Activated T-cell treated with anti-CD3 and anti-CD28 coated beads, Interleukin-2, amount 50 U/mL, for 1 hour (primary cell): Measurements from ENCODE around the gene PLXDC2.
"Not testable (repeated sequence)": the region's sequence is repeated elsewhere in the genome, so short reads cannot be mapped to it uniquely, and the experiment has no call there.

Source experiments
- DNase-seq: peaks from one replicate; pipeline ENCODE4 v3.0.0-alpha.2; 2020

The PLXDC2 gene

DNA sequence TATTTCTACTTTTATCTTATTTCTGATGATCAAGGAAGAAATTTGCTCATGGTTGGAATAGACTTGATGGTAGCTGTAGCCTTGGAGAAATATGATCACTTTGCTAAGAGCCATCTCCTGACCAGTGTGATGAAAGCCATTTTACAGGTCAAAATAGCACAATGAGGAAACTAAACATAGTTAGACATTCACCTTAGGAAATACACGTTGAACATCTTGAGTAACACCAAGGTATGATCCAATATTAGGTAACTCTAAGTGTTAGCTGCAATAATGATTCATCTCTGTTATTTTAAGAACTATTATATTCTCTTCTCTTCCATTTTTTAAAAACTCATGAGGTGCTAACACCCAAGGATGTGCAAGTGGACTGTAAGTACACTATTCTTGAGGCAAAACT lies 328.0 kb downstream of the PLXDC2 start:
- no peak for DNase-seq

- no peak for DNase-seq
These were observed 329.8 kb downstream of the PLXDC2 start for GRCh38 chr10:20146004-20146403.

DNA sequence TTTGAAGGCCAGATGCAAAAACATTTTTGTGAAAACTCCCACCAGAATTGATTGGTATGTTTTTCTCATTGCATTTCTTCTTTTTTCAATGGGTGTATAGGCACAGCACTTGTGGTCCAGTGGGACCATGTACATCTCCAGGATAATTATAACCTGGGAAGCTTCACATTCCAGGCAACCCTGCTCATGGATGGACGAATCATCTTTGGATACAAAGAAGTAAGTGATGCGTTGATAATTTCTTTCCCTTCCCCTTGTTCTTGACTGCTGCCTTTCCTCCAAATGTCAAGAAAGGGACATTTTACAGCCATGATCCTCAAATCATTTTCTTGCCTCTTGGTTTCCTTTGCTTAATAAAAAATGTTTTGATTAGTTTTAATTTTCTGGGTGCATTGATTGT lies 331.5 kb downstream of the PLXDC2 start:
- no peak for DNase-seq

DNA sequence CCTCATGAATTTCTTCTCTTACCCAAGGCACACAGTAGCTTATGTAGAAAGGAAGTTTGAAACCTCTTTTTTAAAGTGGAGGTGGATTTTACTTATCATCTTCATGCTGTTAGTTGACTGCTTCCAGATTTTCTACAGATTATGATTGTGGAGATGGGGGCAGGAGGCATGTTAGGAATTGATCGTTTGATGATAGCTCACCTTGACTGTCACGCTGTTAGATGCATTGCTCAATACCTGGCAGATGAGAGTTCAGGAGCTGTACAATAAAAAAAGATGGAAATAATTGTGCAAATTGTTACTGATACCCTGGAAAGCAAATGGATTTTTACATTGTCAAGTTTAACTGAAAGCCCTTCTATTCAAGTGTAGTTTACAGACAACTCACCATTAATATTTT lies 340.3 kb downstream of the PLXDC2 start:
- no peak for DNase-seq

- DNase-seq = no peak
These were observed 341.1 kb downstream of the PLXDC2 start for GRCh38 chr10:20157314-20157713.

- no peak for DNase-seq
These were observed 341.9 kb downstream of the PLXDC2 start for GRCh38 chr10:20158086-20158485.

GRCh38 chr10:20162123-20162522 lies 345.9 kb downstream of the PLXDC2 start:
- DNase-seq = no peak

GRCh38 chr10:20166096-20166675 lies 350.0 kb downstream of the PLXDC2 start:
- no peak for DNase-seq

GRCh38 chr10:20170661-20171060 lies 354.4 kb downstream of the PLXDC2 start:
- DNase-seq = no peak

DNA sequence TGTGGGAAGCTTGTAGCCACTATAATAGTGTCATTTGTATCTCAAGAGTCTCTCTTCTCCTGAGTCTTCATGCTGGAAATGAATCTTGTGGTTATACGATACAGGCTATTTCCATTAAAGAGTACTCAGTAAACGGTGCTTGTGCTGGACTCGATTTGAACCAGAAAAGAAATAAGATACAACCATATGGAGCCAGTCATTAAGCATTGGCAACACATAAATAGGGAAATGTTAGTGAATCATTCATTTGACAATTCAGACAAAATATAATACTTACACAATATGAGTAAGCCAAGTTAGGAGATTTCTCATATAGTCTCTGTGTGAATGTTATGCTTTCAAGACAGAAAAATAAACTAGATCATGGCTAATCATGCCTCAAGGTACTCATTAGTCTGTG lies 356.8 kb downstream of the PLXDC2 start:
- DNase-seq = no peak

DNA sequence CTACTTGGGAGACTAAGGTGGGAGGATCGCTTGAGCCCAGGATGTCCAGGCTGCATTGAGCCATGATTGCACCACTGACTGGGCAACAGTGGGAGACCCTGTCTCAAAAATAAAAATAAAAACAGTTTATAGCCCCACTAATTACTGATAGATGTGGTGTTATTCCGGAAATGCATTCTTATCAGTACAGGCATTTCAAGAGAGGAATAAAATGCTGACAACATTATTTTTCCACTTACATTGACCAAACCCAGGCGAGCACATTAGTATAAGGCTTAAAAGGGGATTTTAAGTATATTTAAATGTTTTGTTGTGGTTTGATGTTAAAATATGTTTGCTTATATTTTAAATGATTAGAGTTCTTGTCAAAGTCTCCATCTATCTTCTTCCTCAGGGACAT lies 359.5 kb downstream of the PLXDC2 start:
- DNase-seq = no peak

GRCh38 chr10:20180766-20181165 lies 364.5 kb downstream of the PLXDC2 start:
- no peak for DNase-seq

- no peak for DNase-seq
These were observed 365.2 kb downstream of the PLXDC2 start for GRCh38 chr10:20181434-20181833.

DNA sequence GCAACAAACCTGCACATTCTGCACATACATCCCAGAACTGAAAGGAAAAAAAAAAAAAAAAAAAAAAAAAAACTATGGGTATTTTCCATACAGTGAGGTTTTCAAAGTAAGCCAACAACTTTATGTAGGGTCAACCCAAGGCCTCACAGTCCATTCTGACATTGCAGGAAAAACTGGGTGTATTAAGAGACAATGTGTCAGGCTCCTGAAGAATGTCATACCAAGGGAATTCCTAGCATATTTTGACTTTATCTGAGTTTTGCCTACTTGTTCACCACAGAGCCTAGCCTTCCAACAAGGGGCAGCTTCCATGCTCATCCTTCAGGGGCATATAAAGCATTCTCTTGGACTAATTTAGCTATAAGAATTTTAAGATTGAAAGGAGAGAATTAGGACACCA lies 368.9 kb downstream of the PLXDC2 start:
- DNase-seq = no peak

- DNase-seq = not testable (repeated sequence)
These were observed 375.2 kb downstream of the PLXDC2 start for GRCh38 chr10:20191392-20191791.

DNA sequence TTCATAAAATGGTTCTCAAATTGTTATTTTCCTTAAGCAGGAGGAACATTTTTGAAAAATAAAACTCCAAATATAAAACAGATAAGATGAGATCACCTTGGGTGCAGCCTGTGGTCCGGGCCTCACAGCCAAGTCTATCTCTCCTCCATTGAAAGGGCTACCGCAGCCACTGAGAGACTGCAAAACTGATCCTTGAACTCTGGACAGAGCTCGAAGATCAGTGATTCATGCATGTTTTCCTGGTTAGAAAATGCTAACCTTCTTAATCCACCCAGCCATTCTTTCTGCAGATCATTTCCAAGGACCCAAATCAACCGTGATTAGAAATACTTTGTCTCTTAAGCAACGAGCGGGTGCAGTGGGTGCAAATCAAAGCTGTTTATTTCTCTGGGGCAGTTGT lies 378.8 kb downstream of the PLXDC2 start:
- no peak for DNase-seq

- DNase-seq = no peak
These were observed 384.5 kb downstream of the PLXDC2 start for GRCh38 chr10:20200758-20201157.

DNA sequence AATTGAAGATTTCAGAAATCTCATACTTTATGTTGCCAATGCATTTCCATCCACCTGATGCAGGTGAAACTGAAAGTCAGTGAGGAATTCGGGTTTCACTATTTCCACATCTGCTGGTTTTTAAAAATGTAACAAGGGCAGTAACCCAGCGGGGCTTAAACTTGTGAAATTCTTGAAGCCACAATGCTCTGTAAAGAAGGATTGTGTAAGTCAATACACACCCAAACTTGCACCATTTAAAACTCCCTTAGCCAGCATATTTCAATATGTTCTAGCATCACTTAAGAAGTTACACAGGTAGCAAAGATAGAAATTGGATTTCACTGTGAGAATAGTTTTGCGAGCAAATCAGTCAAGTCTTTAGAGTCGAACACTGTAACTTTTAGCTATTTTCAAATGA lies 386.1 kb downstream of the PLXDC2 start:
- no peak for DNase-seq

DNA sequence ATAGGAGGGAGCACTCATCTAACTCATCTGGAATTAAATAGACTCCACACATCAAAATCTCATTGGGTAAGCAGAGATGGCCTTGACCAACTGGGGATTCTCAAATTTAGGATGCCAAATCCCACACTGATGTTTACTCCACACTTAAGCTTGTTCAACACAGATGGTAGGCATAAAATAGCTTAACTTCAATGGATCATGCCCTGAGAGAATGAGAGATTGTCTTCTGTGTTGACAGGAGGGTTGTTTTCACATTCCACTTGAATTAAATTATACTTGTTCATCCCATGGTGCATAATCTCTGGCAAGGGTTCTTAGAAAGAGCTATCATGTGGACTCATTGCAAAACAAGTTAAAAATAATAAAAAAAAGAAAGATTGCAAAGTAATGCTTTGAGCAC lies 391.4 kb downstream of the PLXDC2 start:
- DNase-seq = no peak

DNA sequence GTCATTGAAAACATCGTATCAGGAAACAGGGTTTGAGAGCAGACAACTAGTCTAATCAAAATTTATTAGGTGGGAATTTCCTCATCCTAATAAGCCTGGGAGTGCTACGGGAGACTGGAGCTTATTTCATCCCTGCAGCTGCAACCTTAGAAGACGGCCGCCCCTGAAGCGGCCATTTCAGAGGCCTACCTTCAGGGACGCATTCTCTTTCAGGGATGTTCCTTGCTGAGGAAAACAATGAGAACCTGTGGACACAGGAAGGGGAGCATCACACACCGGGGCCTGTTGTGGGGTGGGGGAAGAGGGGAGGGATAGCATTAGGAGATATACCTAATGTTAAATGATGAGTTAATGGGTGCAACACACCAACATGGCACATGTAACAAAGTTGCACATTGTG lies 392.9 kb downstream of the PLXDC2 start:
- DNase-seq = not testable (repeated sequence)

GRCh38 chr10:20215547-20216152 lies 399.4 kb downstream of the PLXDC2 start:
- DNase-seq = no peak

- DNase-seq = no peak
These were observed 405.1 kb downstream of the PLXDC2 start for GRCh38 chr10:20221356-20221755.

DNA sequence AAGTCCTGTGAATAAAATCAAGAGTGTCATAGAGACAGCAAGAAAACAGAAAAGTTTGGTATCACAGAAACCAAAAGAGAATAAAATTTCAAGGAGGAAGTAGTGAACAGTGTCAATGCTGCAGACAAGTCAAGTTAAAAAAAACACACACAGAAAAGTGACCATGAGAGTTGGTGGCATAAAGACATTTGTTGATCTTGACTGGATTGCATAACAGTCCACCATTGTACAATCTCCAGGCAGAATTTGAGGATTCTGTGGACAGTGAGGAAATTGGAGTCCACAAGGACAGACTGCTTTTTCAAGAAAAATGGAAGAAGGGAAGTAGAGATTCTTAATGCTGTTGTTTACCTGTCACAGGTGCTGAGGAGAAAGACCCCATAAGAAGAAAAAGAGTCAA lies 412.5 kb downstream of the PLXDC2 start:
- no peak for DNase-seq

- no peak for DNase-seq
These were observed 416.0 kb downstream of the PLXDC2 start for GRCh38 chr10:20232079-20232705.

DNA sequence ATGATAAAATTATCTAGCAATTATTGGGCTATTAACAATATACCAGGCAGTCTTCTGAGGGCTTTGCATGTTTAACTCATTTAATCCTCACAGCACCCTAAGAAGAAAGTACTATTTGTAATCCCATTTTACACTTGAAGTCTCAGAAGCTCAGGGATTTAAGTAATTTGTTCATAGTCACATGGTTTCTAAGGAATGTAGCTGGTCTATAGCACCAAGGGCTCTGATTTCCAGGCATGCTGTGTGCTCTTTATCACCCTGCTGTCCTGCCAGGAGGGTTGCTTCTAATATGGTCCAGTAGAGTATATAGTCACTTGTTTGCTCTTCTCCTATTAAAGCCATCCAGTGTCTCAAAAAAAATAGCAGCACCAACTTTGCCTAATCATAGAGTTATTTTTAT lies 417.2 kb downstream of the PLXDC2 start:
- DNase-seq = no peak
